Ovary (tissue), 9 donors: ENCODE data around the gene SUMO3. TPM values are rescaled to one million over a fixed set of nuclear protein-coding genes. Genes with fewer than 3 reads are reported as not detected.
A peak's percentile ranks its signal among the peaks of the same experiment; 100 is the strongest.

ENCODE experiments used
- DNase-seq, 5 donors: peaks; one replicate each; pipeline ENCODE4 v3.0.0-alpha.2; 2019 to 2020
- H3K27ac ChIP-seq, 2 donors: fragments of 200-600 bp; one replicate each; pipeline versions ENCODE4 v1.5.1 to v1.8.0; 2019 to 2022
- H3K27me3 ChIP-seq: fragments of 200-600 bp; one replicate; pipeline ENCODE4 v1.8.0; 2022
- H3K36me3 ChIP-seq: fragments of 200-600 bp; sonication (generic); one replicate; pipeline ENCODE4 v1.5.1; 2019
- H3K4me1 ChIP-seq: one replicate; pipeline ENCODE4 v1.8.1; 2013; ENCODE audit warnings: mild to moderate bottlenecking, moderate library complexity; ENCODE audit not compliant: insufficient read depth
- H3K4me3 ChIP-seq: fragments of 200-600 bp; sonication (generic); one replicate; pipeline ENCODE4 v1.5.1; 2017
- H3K9me3 ChIP-seq, 2 donors: fragments of 200-600 bp in 1 of 2; sonication (generic) in 1 of 2; one replicate each; pipeline versions ENCODE4 v1.5.1 to v1.8.1; 2013 to 2019; ENCODE audit warnings: mild to moderate bottlenecking in 1 of 2, moderate library complexity in 1 of 2
- EP300 ChIP-seq: sonication (generic); formaldehyde crosslinking; IDR thresholded peaks from one replicate; pipeline ENCODE4 v1.6.1; 2017; ENCODE audit warnings: antibody characterized with exemption
- POLR2A ChIP-seq: fragments of 450-650 bp; IDR thresholded peaks from one replicate; pipeline ENCODE4 v1.6.1; 2017; ENCODE audit warnings: antibody characterized with exemption, mild to moderate bottlenecking, moderate library complexity
- WGBS, 3 donors: extraction: QIAGEN DNeasy Blood & Tissue Kit in 1 of 3; methylation state at CpG; one replicate each; pipeline versions ENCODE4 v1.1.5 to v1.1.7; 2013 to 2017; 5-methylcytosine and 5-hydroxymethylcytosine counted together
- intact Hi-C, 4 donors: fragments of 100-400 bp; cut with DNase I; formaldehyde crosslinking; loops; one replicate each; pipeline versions ENCODE4 v1.11.0 to v1.15.1; 2022 to 2023
- polyA plus RNA-seq, 2 donors: library from polyadenylated mRNA; stranded (reverse); fragments of 200-250 nt in 1 of 2; fragments of 350-450 nt in 1 of 2; fragmentation: Illumina TruSeq in 1 of 2; extraction: RNeasy Lipid Tissue Mini Kit (QIAGEN cat#74804) in 1 of 2; gene quantifications; one replicate each; pipeline ENCODE4 v1.2.3, GENCODE V29; 2013 to 2014
- total RNA-seq, 7 donors: library from RNA; depleted of rRNA in 2 of 7; stranded (reverse); fragments of >200 nt in 2 of 7; fragmentation: NEBNext Ultra II Directional in 3 of 7; extraction: Animal tissue kit (Norgen Biotek cat#: 25700) in 3 of 7; gene quantifications; one replicate each; pipeline versions ENCODE4 v1.1.0 to v1.2.4, GENCODE V29; 2016 to 2023
- TF ChIP-seq, protein P1 (sequence below), 3 donors: fragments of 450-650 bp in 2 of 3; fragments of 200-600 bp in 1 of 3; IDR thresholded peaks; one replicate each; pipeline versions ENCODE4 v1.5.1 to v1.8.0; 2016 to 2022; ENCODE audit warnings: antibody characterized with exemption in 3 of 3, mild to moderate bottlenecking in 1 of 3
- donor health status: DM: no; HTN: no; CAD: no; lungs with moderate emphysema.
- donor health status: DM: no; HTN: no; CAD: no.
- donor health status: Bipolar disorder and iron deficiency.
- donor health status: DM: yes; HTN: yes; CAD: no.
- donor health status: DM: no; HTN: no; CAD: no.
- donor health status: DM: yes; HTN: yes; CAD: no.

SUMO3 gene
- total and polyA plus RNA-seq, 9 donors = 45.3 to 108 (median 74.3) TPM

DNA sequence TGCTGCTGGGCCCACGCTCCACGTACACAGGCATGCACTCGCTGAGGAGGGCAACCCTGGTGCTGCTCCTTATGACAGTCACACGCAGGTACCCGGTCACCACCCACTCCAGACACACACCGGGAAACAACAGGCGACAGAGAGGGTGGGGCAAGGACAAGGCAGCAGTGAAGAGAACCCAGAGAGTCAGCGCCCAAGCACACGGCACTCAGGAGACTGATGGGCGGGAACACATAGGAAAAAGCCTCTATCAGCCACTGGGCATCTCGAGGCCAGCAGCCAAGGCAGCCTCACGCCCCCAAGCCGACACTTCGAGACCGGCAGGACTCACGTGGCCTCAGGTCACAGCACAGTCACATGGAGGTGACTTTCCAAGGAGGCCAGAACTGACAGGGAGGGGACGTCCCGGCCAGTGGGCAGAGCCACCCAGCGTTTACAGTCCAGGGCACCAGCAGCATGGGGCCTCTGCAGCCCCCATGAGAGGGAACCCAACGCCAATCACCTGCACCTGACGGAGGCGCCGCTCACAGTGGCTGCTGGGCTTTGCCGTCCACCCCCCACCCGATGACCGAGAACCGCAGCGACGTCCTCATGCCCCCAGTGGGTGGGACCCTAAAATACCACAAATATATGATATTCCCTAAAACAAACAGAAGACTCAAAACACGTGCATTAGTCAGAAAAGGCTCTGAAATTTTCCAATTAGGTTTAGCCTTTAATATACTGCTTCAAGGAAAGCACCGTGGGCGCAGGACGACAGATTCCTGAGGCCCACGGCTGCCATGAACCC is 35.9 kb upstream of the SUMO3 start:
- intact Hi-C loops = no loop called here
- Histone ChIP-seq H3K4me1 (no peaks in the 10 kb centered on the region), H3K27ac (no peak overlapping the region), H3K4me3 (no peak overlapping the region), H3K9me3 (no peaks in the 10 kb centered on the region), H3K36me3 (no peaks in the 10 kb centered on the region), H3K27me3 (no peaks in the 10 kb centered on the region)
- TF ChIP-seq POLR2A (no peak), EP300 (no peak)
- TF ChIP-seq, protein P1, sequence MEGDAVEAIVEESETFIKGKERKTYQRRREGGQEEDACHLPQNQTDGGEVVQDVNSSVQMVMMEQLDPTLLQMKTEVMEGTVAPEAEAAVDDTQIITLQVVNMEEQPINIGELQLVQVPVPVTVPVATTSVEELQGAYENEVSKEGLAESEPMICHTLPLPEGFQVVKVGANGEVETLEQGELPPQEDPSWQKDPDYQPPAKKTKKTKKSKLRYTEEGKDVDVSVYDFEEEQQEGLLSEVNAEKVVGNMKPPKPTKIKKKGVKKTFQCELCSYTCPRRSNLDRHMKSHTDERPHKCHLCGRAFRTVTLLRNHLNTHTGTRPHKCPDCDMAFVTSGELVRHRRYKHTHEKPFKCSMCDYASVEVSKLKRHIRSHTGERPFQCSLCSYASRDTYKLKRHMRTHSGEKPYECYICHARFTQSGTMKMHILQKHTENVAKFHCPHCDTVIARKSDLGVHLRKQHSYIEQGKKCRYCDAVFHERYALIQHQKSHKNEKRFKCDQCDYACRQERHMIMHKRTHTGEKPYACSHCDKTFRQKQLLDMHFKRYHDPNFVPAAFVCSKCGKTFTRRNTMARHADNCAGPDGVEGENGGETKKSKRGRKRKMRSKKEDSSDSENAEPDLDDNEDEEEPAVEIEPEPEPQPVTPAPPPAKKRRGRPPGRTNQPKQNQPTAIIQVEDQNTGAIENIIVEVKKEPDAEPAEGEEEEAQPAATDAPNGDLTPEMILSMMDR (IDR thresholded peaks at IDR 0.05) = no peak
- DNase-seq = no peak
- 87 to 89% (median 88%) methylated on average over 34 of the region's 34 CpGs for WGBS, 3 donors

DNA sequence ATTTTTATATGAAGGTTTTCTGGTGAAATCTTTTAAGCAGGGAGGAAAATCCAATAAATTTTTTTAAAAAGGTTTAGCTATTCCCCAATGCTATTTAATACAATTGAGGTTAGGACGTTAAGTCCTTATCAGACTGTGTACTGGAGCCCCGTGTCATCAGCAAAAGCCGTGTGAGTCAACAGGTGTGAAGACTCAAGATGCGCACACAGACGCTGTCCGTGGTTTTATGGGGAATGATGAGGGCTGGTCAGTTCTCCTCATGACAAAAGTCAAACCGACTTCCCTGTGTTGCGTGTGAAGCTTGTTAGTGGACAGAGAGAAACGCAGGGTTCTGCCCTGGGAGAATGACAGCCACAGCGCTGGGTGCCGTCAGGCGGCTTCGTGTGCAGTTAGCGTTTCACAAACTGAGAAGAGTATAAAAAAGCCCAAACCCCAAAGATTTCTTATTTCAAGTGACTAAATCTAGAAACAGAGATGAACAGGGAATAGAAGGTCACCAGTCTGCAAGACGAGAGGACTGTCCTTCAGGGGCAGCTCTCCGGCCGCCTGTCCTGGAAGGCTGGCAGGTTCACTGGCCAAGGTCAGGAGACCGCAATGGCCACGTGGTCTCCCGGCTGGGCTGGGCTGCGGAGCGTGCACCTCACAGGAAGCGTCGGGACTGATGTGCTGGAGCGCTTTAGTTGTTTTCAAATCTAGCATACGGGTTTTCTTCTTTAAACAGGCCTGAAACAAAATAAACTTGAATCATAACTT is 33.2 kb upstream of the SUMO3 start:
- Histone ChIP-seq H3K27ac (no peak overlapping the region), H3K9me3 (no peaks in the 10 kb centered on the region), H3K27me3 (no peaks in the 10 kb centered on the region), H3K4me3 (no peak overlapping the region), H3K4me1 (no peaks in the 10 kb centered on the region), H3K36me3 (no peaks in the 10 kb centered on the region)
- 65 to 75% (median 73%) methylated on average over 26 of the region's 26 CpGs for WGBS, 3 donors
- intact Hi-C loops = no loop called here
- peak in 1 of 5 donors; percentile 32 for DNase-seq
- no peak for TF ChIP-seq EP300
- TF ChIP-seq POLR2A = no peak
- TF ChIP-seq, protein P1 (IDR thresholded peaks at IDR 0.05) = no peak

DNA sequence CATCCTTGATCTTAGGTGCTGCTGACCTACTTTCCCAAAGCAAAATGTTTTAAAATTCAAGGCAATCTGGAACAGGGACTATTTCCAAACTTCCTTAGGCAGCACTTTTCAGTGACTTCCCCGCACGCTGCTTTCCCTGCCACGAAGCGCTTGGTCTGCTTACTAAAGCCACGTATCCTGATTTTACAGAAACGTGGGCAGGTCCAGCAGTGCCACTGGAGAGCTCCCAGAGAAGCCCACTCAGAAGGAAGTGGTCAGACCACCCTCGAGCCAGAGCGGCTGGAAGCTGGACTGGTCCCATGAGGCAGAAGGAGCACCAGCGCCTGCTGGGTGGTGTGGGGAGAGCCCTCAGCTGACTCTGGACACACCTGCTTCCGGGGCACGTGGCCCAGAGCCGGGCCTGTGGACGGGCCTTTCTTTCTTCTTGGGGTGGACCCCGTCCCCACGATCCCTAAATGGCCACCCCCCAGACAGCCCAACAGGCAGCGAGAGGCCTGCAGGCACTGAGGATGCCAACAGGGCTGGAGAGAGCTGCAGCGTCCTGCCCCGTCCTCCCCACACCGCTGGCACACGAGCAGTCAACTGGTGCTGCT is 32.4 kb upstream of the SUMO3 start:
- H3K27ac ChIP-seq = no peak overlapping the region
- intact Hi-C loops = no loop called here
- WGBS, 3 donors = 89 to 91% (median 89%) methylated on average over 20 of the region's 20 CpGs
- H3K4me3 ChIP-seq = no peak overlapping the region
- peaks cover 3% of the 10 kb centered on the region for H3K4me1 ChIP-seq
- no peak for TF ChIP-seq POLR2A
- TF ChIP-seq, protein P1 (IDR thresholded peaks at IDR 0.05) = no peak
- TF ChIP-seq EP300 = no peak
- H3K27me3 ChIP-seq = no peaks in the 10 kb centered on the region
- no peaks in the 10 kb centered on the region for H3K36me3 ChIP-seq
- H3K9me3 ChIP-seq = no peaks in the 10 kb centered on the region
- DNase-seq = peak in 1 of 5 donors; percentile 36

DNA sequence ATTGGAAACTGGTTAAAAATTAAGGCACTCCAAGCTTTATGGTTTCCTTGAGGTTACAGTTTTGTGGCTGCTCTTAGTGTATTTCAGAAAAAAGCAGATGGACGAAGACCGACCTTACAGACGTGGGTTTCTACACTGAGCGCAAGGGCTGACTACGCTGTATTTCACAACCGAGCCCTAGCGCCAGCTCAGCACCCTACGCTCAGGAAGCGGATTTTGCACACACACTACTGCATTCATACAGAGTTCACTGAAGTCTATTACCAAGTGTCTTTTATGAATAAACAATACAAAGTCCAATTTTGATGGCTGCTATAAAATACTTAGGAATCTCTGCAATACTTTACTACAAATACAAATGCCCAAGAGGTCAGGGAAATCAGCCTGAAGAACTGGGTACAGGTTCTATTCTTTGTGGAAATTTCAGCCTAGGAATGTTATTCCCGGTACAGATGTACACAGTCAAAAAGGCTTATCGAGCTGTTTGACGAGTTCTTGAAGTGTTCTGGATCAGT is 31.8 kb upstream of the SUMO3 start:
- DNase-seq = peak in 1 of 5 donors; percentile 14
- Histone ChIP-seq H3K4me3 (no peak overlapping the region), H3K27me3 (no peaks in the 10 kb centered on the region), H3K27ac (no peak overlapping the region), H3K36me3 (no peaks in the 10 kb centered on the region), H3K9me3 (no peaks in the 10 kb centered on the region), H3K4me1 (peaks cover 3% of the 10 kb centered on the region)
- WGBS, 3 donors = 95 to 96% (median 95%) methylated on average over 12 of the region's 12 CpGs
- intact Hi-C loops = no loop called here
- TF ChIP-seq, protein P1 (IDR thresholded peaks at IDR 0.05) = no peak
- TF ChIP-seq EP300 = no peak
- no peak for TF ChIP-seq POLR2A
